ENCODE data around the gene TP53I13.

TP53I13 gene

GRCh38 chr17:29619251-29619650 lies 50.8 kb downstream of the TP53I13 start:
- Histone ChIP-seq H3K36me3 (ENCODE audit: control insufficient read depth, insufficient read depth, low read length) (no peaks in the 10 kb centered on the region), H3K27me3 (ENCODE audit: control insufficient read depth, insufficient read depth, low read length) (peaks cover 85% of the 10 kb centered on the region), H3K27ac (ENCODE audit: low read depth, low read length) (no peak overlapping the region), H3K4me1 (ENCODE audit: control insufficient read depth, insufficient read depth, low read length) (peaks cover 75% of the 10 kb centered on the region), H3K9ac (ENCODE audit: low read length) (no peak overlapping the region), H3K4me3 (ENCODE audit: low read depth, low read length) (no peak overlapping the region), H3K9me3 (ENCODE audit: control insufficient read depth, insufficient read depth, low read depth, low read length) (no peaks in the 10 kb centered on the region)

GRCh38 chr17:29620271-29620670 lies 51.8 kb downstream of the TP53I13 start:
- H3K36me3 ChIP-seq (ENCODE audit: control insufficient read depth, insufficient read depth, low read length) = no peaks in the 10 kb centered on the region
- peaks cover 70% of the 10 kb centered on the region for H3K4me1 ChIP-seq (ENCODE audit: control insufficient read depth, insufficient read depth, low read length)
- no peak overlapping the region for H3K9ac ChIP-seq (ENCODE audit: low read length)
- peaks cover 75% of the 10 kb centered on the region for H3K27me3 ChIP-seq (ENCODE audit: control insufficient read depth, insufficient read depth, low read length)
- no peak overlapping the region for H3K27ac ChIP-seq (ENCODE audit: low read depth, low read length)
- H3K4me3 ChIP-seq (ENCODE audit: low read depth, low read length) = no peak overlapping the region; the same call in 1 of the 2 replicates
- H3K9me3 ChIP-seq (ENCODE audit: control insufficient read depth, insufficient read depth, low read depth, low read length) = no peaks in the 10 kb centered on the region

DNA sequence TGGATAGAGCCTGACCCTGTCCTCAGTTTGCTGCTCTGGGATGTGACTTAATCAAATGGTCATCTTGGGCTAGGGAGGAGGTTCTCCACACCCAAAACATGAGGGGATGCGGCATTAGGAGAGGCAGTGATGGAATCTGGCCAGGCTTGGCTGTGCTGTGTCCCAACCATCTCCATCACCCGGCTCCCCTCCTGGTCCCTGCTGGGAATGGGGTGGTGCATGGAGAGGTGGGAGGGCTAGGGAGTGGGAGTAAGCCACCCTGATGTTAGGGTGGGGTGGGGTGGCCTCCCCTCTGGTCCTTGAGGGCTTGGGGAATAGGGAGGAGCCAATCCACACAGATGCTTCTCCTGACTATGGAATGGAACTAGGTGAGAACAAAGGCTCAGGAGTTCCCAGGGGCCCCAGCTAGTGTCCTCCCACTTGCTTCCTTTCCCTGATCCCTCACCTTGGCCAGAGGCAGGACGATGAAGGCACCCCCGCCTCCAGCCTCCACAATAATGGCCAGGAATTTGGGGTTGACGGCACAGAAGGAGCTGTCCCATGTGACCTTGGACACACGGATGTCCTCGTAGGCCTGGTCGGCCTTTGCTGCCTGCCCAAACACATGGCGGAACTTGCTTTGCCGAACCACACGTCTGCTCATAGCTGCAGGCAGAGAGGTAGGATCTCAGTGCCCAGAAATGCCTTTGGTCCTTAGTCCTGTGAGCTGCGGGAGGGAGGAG lies 52.4 kb downstream of the TP53I13 start:
- Histone ChIP-seq H3K9ac (ENCODE audit: low read length) (no peak overlapping the region), H3K36me3 (ENCODE audit: control insufficient read depth, insufficient read depth, low read length) (no peaks in the 10 kb centered on the region), H3K9me3 (ENCODE audit: control insufficient read depth, insufficient read depth, low read depth, low read length) (no peaks in the 10 kb centered on the region), H3K4me3 (ENCODE audit: low read depth, low read length) (no peak overlapping the region; the same call in 1 of the 2 replicates), H3K4me1 (ENCODE audit: control insufficient read depth, insufficient read depth, low read length) (peaks cover 69% of the 10 kb centered on the region), H3K27ac (ENCODE audit: low read depth, low read length) (no peak overlapping the region), H3K27me3 (ENCODE audit: control insufficient read depth, insufficient read depth, low read length) (peaks cover 69% of the 10 kb centered on the region)

DNA sequence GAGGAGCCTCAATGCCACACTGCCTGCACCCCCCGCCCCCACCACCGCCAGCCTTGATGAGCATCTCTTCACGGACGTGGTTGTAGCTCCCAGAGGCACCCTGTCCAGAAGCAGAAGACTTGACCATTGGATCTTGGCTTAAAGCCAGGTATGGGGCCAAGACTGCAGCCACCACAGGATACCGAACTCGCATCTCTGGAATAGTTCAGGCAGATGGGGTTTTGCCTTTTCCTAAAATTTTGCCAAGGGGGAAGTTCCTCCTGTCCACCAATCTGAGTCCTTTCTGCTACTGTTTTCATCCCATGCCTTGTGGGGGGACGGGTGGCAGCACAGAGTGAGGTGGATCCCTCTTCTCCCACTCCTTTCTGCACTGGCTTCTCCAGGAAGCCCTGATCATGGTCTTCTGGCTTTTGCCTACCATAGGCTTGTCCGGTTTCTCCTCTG lies 53.3 kb downstream of the TP53I13 start:
- H3K27ac ChIP-seq (ENCODE audit: low read depth, low read length) = no peak overlapping the region

More for the DNA sequence above, 53.3 kb downstream of the TP53I13 start:
- Histone ChIP-seq H3K9me3 (ENCODE audit: control insufficient read depth, insufficient read depth, low read depth, low read length) (no peaks in the 10 kb centered on the region), H3K4me1 (ENCODE audit: control insufficient read depth, insufficient read depth, low read length) (peaks cover 61% of the 10 kb centered on the region), H3K9ac (ENCODE audit: low read length) (no peak overlapping the region), H3K36me3 (ENCODE audit: control insufficient read depth, insufficient read depth, low read length) (no peaks in the 10 kb centered on the region), H3K4me3 (ENCODE audit: low read depth, low read length) (peak overlapping the region; percentile 73), H3K27me3 (ENCODE audit: control insufficient read depth, insufficient read depth, low read length) (peaks cover 61% of the 10 kb centered on the region)
